ENCODE measurements around the gene MYRIP.

MYRIP gene

GRCh38 chr3:39903253-39903652 lies 93.8 kb downstream of the MYRIP start:
- H3K9me2 ChIP-seq (replicated peaks; ENCODE audit: control insufficient read depth, low read length): no peaks in the 10 kb centered on the region
- no peaks in the 10 kb centered on the region for H3F3A ChIP-seq (ENCODE audit: control insufficient read depth, insufficient read depth)
- no peaks in the 10 kb centered on the region for H3K36me3 ChIP-seq (ENCODE audit: control insufficient read depth, low read length)
- TF ChIP-seq CTCF (IDR thresholded peaks at IDR 0.05; ENCODE audit: low read depth, low read length, poor library complexity, severe bottlenecking) (no peak), EZH2phosphoT487 (IDR thresholded peaks at IDR 0.05; ENCODE audit: borderline replicate concordance, low read length) (no peak)
- H4K20me1 ChIP-seq (ENCODE audit: control insufficient read depth, insufficient read depth, low read depth, low read length): no peaks in the 10 kb centered on the region
- H3K4me2 ChIP-seq (ENCODE audit: low read length): no peak overlapping the region
- no peaks in the 10 kb centered on the region for H3K9me3 ChIP-seq (ENCODE audit: control insufficient read depth, insufficient read depth, low read length)
- no peak overlapping the region for H3K4me3 ChIP-seq (ENCODE audit: low read length)
- H3K79me2 ChIP-seq (ENCODE audit: control insufficient read depth, low read length): no peaks in the 10 kb centered on the region
- no peak overlapping the region for H3K27ac ChIP-seq (ENCODE audit: low read depth, low read length)
- no peaks in the 10 kb centered on the region for H3K4me1 ChIP-seq (ENCODE audit: control insufficient read depth, low read length)
- no peaks in the 10 kb centered on the region for H3K27me3 ChIP-seq (ENCODE audit: control insufficient read depth, low read length)

GRCh38 chr3:39905788-39906187 lies 96.4 kb downstream of the MYRIP start:
- TF ChIP-seq CTCF (IDR thresholded peaks at IDR 0.05; ENCODE audit: low read depth, low read length, poor library complexity, severe bottlenecking) (no peak), EZH2phosphoT487 (IDR thresholded peaks at IDR 0.05; ENCODE audit: borderline replicate concordance, low read length) (no peak)
- H3K27ac ChIP-seq (ENCODE audit: low read depth, low read length): no peak overlapping the region
- no peak overlapping the region for H3K4me2 ChIP-seq (ENCODE audit: low read length)
- H3K9me2 ChIP-seq (replicated peaks; ENCODE audit: control insufficient read depth, low read length): no peaks in the 10 kb centered on the region
- H4K20me1 ChIP-seq (ENCODE audit: control insufficient read depth, insufficient read depth, low read depth, low read length): no peaks in the 10 kb centered on the region
- no peaks in the 10 kb centered on the region for H3K27me3 ChIP-seq (ENCODE audit: control insufficient read depth, low read length)
- H3K36me3 ChIP-seq (ENCODE audit: control insufficient read depth, low read length): no peaks in the 10 kb centered on the region
- H3K4me1 ChIP-seq (ENCODE audit: control insufficient read depth, low read length): no peaks in the 10 kb centered on the region
- H3K9me3 ChIP-seq (ENCODE audit: control insufficient read depth, insufficient read depth, low read length): no peaks in the 10 kb centered on the region
- H3K4me3 ChIP-seq (ENCODE audit: low read length): no peak overlapping the region
- H3K79me2 ChIP-seq (ENCODE audit: control insufficient read depth, low read length): no peaks in the 10 kb centered on the region
- H3F3A ChIP-seq (ENCODE audit: control insufficient read depth, insufficient read depth): no peaks in the 10 kb centered on the region

DNA sequence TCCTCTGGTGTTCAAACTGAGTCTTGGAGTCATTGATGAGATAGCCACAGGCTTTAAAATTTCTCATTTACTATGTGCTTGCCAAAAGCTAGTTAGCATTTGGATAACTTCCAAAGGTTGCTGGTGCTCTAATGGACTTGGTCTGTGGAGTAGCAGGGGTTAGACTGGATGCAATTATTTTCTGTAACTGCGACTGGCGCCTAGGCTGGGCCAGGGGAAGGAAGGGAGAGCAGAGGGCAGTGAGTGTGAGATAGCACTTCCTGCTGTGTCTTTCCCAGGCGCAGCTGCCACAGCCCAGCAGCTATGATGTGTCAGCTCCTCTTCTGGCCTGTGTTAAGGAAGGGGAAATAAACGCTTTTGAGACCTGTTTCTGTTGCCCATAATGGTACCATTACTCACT lies 98.6 kb downstream of the MYRIP start:
- Histone ChIP-seq H3F3A (ENCODE audit: control insufficient read depth, insufficient read depth) (no peaks in the 10 kb centered on the region), H3K9me2 (replicated peaks; ENCODE audit: control insufficient read depth, low read length) (no peaks in the 10 kb centered on the region), H3K79me2 (ENCODE audit: control insufficient read depth, low read length) (no peaks in the 10 kb centered on the region), H3K36me3 (ENCODE audit: control insufficient read depth, low read length) (no peaks in the 10 kb centered on the region), H3K4me3 (ENCODE audit: low read length) (no peak overlapping the region), H3K4me1 (ENCODE audit: control insufficient read depth, low read length) (no peaks in the 10 kb centered on the region), H3K27ac (ENCODE audit: low read depth, low read length) (no peak overlapping the region), H3K4me2 (ENCODE audit: low read length) (no peak overlapping the region), H3K9me3 (ENCODE audit: control insufficient read depth, insufficient read depth, low read length) (no peaks in the 10 kb centered on the region), H3K27me3 (ENCODE audit: control insufficient read depth, low read length) (no peaks in the 10 kb centered on the region), H4K20me1 (ENCODE audit: control insufficient read depth, insufficient read depth, low read depth, low read length) (no peaks in the 10 kb centered on the region)
- TF ChIP-seq EZH2phosphoT487 (IDR thresholded peaks at IDR 0.05; ENCODE audit: borderline replicate concordance, low read length) (no peak), CTCF (IDR thresholded peaks at IDR 0.05; ENCODE audit: low read depth, low read length, poor library complexity, severe bottlenecking) (no peak)

DNA sequence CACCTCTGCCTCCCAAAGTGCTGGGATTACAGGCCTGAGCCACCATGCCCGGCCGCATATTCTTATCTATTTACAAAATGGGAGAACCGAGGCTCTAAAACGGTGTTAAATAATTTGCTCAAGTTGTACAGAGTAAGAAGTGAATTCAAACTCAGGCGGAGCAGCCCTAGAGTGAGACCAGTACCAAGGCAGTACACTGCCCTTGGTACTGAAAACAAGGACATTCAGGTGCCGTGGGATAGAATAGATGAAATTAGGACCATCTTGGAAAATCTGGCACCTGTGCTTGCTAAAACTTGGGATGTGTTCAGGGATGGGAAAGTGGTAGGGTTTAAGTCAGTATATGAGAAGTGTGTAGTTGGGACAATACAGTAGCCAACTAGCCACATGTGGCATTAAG lies 100.7 kb downstream of the MYRIP start:
- no peaks in the 10 kb centered on the region for H3K36me3 ChIP-seq (ENCODE audit: control insufficient read depth, low read length)
- no peaks in the 10 kb centered on the region for H3K9me3 ChIP-seq (ENCODE audit: control insufficient read depth, insufficient read depth, low read length)
- H3K79me2 ChIP-seq (ENCODE audit: control insufficient read depth, low read length): no peaks in the 10 kb centered on the region
- TF ChIP-seq EZH2phosphoT487 (IDR thresholded peaks at IDR 0.05; ENCODE audit: borderline replicate concordance, low read length) (no peak), CTCF (IDR thresholded peaks at IDR 0.05; ENCODE audit: low read depth, low read length, poor library complexity, severe bottlenecking) (no peak)
- no peak overlapping the region for H3K27ac ChIP-seq (ENCODE audit: low read depth, low read length)
- H3K4me2 ChIP-seq (ENCODE audit: low read length): no peak overlapping the region
- no peaks in the 10 kb centered on the region for H3F3A ChIP-seq (ENCODE audit: control insufficient read depth, insufficient read depth)
- H3K27me3 ChIP-seq (ENCODE audit: control insufficient read depth, low read length): no peaks in the 10 kb centered on the region
- H4K20me1 ChIP-seq (ENCODE audit: control insufficient read depth, insufficient read depth, low read depth, low read length): no peaks in the 10 kb centered on the region
- no peaks in the 10 kb centered on the region for H3K9me2 ChIP-seq (replicated peaks; ENCODE audit: control insufficient read depth, low read length)
- H3K4me3 ChIP-seq (ENCODE audit: low read length): no peak overlapping the region
- no peaks in the 10 kb centered on the region for H3K4me1 ChIP-seq (ENCODE audit: control insufficient read depth, low read length)

Data from DOHH2 (cell line).